Measurements from ENCODE around the gene AKR1C3.
"Not testable (repeated sequence)": the region's sequence is repeated elsewhere in the genome, so short reads cannot be mapped to it uniquely, and the experiment has no call there.

Gene AKR1C3

GRCh38 chr10:5088703-5089261 is 5.4 kb upstream of the AKR1C3 start:
- no peak for DNase-seq (ENCODE audit: low spot score)

- no peak for DNase-seq (ENCODE audit: low spot score)
These were observed 4.3 kb upstream of the AKR1C3 start for GRCh38 chr10:5089865-5090264.

- DNase-seq (ENCODE audit: low spot score): no peak
These were observed 3.7 kb upstream of the AKR1C3 start for GRCh38 chr10:5090551-5090950.

GRCh38 chr10:5091196-5091595 is 3.0 kb upstream of the AKR1C3 start:
- no peak for DNase-seq (ENCODE audit: low spot score)

- no peak for DNase-seq (ENCODE audit: low spot score)
These were observed 1.8 kb upstream of the AKR1C3 start for GRCh38 chr10:5092375-5092774.

- no peak for DNase-seq (ENCODE audit: low spot score)
These were observed 1.1 kb upstream of the AKR1C3 start for GRCh38 chr10:5092848-5093790.

GRCh38 chr10:5095687-5096086 is 1.5 kb downstream of the AKR1C3 start:
- no peak for DNase-seq (ENCODE audit: low spot score)

- DNase-seq (ENCODE audit: low spot score): no peak
These were observed 1.9 kb downstream of the AKR1C3 start for GRCh38 chr10:5096108-5096507.

GRCh38 chr10:5102479-5102878 is 8.3 kb downstream of the AKR1C3 start:
- not testable (repeated sequence) for DNase-seq (ENCODE audit: low spot score)

GRCh38 chr10:5103481-5103880 is 9.3 kb downstream of the AKR1C3 start:
- DNase-seq (ENCODE audit: low spot score): no peak

- no peak for DNase-seq (ENCODE audit: low spot score)
These were observed 11.4 kb downstream of the AKR1C3 start for GRCh38 chr10:5105626-5106025.

GRCh38 chr10:5106553-5106952 is 12.3 kb downstream of the AKR1C3 start:
- DNase-seq (ENCODE audit: low spot score): no peak

GRCh38 chr10:5107860-5108526 is 13.8 kb downstream of the AKR1C3 start:
- no peak for DNase-seq (ENCODE audit: low spot score)

GRCh38 chr10:5108658-5109416 is 14.6 kb downstream of the AKR1C3 start:
- no peak for DNase-seq (ENCODE audit: low spot score)

GRCh38 chr10:5109861-5110260 is 15.6 kb downstream of the AKR1C3 start:
- DNase-seq (ENCODE audit: low spot score): not testable (repeated sequence)

GRCh38 chr10:5116621-5117020 is 22.4 kb downstream of the AKR1C3 start:
- DNase-seq (ENCODE audit: low spot score): no peak

- no peak for DNase-seq (ENCODE audit: low spot score)
These were observed 22.8 kb downstream of the AKR1C3 start for GRCh38 chr10:5117026-5117425.

- not testable (repeated sequence) for DNase-seq (ENCODE audit: low spot score)
These were observed 25.8 kb downstream of the AKR1C3 start for GRCh38 chr10:5119997-5120396.

GRCh38 chr10:5123886-5124285 is 29.7 kb downstream of the AKR1C3 start:
- DNase-seq (ENCODE audit: low spot score): no peak

- DNase-seq (ENCODE audit: low spot score): no peak
These were observed 31.3 kb downstream of the AKR1C3 start for GRCh38 chr10:5125315-5126044.

- no peak for DNase-seq (ENCODE audit: low spot score)
These were observed 41.4 kb downstream of the AKR1C3 start for GRCh38 chr10:5135581-5135980.

All from Ammon's horn (tissue), 1 donor.